Activated naive CD8-positive, alpha-beta T cell treated with anti-CD3 and anti-CD28 coated beads, Interleukin-2, amount 50 U/mL, for 16 hours (primary cell): ENCODE results near the gene ADRM1.

Experiments
- DNase-seq: peaks from one replicate; pipeline ENCODE4 v3.0.0-alpha.2; 2020; ENCODE audit warnings: low read depth, low spot score

The ADRM1 gene

GRCh38 chr20:62297449-62298227, 5.2 kb upstream of the ADRM1 start:
- no peak for DNase-seq

- DNase-seq, result no peak
Observed at GRCh38 chr20:62298577-62299249, 4.1 kb upstream of the ADRM1 start.

- no peak for DNase-seq
Observed at GRCh38 chr20:62299666-62300236, 3.0 kb upstream of the ADRM1 start.

DNA sequence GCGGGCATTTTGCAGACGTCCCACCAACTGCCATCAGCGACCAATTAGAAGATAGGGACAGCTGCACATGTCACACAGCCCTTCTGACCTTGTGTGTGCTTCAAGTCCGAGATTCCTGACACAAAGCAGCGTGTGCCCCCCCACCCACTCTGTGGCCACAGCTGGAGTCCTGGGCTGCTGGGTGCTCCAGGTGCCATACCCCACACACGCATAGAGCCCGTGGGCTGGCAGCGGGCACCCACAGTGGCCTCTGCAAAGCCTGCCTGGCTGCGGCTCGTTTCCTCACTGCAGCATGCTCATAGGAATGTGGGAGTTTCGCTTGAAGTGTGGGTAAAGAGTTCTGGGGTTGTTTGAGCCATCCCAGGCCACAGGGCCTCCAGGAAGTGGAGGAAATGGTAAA, 2.5 kb upstream of the ADRM1 start:
- DNase-seq, result no peak

DNA sequence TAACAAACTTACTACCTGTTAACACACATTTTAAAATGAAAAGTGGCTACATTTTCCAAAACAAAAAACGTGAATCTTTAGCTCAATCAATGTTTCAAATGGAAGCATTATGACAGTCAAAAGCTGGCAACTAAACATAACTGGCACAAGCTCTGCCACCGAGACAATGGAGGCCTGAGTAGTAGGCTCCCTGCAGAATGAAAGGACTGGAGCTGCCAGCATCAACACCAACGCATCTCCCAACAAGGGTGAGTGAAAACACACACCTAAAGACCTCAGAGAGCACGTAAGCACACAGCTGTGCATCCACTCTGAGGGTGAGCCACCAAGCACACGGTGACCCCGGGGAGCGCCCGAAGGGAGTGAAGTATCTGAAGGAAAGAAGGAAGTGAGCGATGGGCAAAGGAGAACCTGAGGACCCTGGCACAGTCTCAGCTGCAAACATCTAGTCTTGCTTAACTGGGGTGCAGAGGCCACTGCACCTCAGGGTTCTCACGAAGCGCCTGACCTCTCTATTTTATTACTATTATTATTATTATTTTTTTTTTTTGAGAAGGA, 1.6 kb upstream of the ADRM1 start:
- DNase-seq, result no peak

DNA sequence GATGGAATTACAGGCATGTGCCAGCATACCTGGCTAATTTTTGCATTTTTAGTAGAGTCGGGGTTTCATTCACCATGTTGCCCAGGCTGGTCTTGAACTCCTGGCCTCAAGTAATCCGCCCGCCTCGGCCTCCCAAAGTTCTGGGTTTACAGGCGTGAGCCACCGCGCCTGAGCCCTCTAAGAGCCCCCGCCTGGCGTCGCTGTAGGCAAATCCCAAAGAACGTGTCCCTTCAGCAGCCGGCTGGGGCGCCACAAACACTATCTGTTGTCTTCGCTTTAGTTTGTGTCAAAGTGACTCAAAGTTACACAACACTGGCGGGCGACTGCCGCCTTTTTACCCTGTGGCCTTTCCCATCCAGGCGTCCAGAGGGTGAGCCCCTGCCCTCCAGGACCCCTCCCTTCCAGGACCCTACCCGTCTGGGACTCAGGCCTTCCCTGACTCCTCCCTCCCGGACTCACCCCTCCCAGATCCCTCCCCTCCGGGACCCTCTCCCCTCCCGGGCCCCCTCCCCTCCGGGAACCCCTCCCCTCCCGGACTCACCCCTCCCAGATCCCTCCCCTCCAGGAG, 940 bp upstream of the ADRM1 start:
- peak; percentile 75 for DNase-seq

GRCh38 chr20:62303062-62303339, 204 bp downstream of the ADRM1 start:
- no peak for DNase-seq

GRCh38 chr20:62303340-62304226, 786 bp downstream of the ADRM1 start:
- DNase-seq, result no peak

GRCh38 chr20:62304331-62305148, 1.7 kb downstream of the ADRM1 start:
- no peak for DNase-seq

- no peak for DNase-seq
Observed at GRCh38 chr20:62305149-62305764, 2.5 kb downstream of the ADRM1 start.

DNA sequence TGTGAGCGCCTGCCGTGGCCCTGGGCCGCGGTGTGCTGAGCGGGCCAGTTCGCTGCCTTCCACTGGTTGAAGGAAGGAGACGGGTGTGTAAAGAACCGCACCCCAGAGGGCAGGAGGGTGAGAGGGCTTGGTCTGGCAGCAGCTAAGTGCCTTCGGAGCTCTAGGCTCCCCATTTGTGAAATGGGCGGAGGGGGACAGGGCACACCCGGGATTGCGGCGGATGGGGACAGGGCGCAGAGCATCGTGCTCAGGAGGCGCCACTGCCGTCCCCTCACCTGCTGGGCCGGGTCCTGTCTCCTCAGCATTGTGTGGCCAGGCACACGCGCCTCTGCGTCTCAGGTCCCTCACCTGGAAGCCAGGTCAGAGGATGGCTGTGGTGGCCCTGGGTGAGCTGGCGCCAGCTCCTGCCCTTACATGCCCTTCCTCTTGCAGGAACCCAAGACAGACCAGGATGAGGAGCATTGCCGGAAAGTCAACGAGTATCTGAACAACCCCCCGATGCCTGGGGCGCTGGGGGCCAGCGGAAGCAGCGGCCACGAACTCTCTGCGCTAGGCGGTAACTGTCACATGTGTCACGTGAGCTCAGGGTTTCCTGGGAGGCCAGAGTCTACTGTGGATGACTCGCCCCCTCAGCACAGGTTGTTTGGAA, 3.1 kb downstream of the ADRM1 start:
- no peak for DNase-seq

DNA sequence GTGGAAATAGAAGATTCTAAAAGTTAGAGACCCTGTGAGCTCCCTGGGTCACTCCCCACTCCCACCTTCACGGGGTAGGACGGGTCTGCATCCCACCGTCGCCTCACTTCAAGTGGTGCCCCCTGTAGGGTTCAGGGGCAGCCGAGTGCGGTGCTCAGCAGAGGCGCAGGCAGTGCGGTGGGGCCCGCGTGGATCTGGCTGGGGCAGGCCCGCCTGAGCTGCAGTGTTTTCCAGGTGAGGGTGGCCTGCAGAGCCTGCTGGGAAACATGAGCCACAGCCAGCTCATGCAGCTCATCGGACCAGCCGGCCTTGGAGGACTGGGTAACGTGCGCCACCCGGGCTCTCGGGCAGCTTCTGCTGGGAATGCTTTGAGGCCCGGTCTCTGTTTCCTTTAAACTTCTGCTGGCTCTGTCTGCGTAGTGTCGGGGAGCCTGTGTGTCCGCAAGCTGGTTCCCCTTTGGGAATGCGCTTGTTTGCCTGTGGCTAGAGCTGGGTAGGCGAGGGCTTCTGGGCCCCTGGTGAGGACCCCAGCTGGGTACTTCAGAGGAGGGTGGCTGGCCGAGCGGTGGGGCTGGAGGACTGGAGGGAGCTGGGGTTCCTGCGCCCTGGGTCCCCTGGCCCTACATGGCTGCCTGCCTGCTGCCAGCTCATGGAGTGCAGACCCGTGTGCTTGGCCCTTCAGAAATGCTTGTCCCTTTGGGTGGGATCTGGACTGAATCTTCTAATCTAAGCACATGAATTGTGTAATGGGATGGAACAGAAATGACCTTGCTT, 3.8 kb downstream of the ADRM1 start:
- DNase-seq, result no peak

- no peak for DNase-seq
Observed at GRCh38 chr20:62307226-62308101, 4.7 kb downstream of the ADRM1 start.

- DNase-seq, result no peak
Observed at GRCh38 chr20:62308102-62308822, 5.5 kb downstream of the ADRM1 start.

DNA sequence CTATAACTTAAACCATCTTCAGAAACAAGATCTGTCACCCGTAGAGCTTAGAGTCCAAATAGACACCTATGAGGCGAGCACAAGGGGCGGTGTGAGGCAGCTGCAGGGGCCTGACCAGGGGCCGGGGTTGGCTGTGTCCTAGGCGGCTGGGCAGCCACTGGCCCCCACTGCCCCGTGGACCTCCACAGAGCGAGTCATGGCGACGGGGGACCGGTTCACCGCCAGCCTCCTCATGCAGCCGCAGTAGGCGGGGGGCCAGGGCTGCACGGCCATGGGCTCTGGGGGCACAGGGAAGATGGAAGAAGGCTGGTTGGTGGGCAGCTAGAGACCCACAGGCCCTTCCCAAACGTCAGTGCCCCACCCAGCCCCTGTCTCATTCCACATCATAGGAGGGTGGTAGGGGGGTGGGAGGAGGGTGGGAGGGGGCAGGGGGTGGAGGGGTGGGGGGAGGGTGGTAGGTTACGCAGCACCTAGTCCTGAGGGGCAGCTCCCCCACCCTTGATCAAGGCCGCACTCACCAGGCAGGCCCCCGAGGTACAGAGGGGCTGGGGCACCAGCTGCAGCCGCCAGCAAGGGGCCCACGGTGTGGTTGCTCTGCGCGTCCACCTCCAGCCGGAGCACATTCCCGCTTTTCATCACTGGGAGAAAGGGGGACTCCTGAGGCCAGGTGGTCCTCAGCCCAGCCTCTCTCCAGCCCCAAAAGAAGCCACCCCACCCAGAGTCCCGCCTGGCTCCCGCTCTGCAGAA, 6.6 kb downstream of the ADRM1 start:
- no peak for DNase-seq

- no peak for DNase-seq
Observed at GRCh38 chr20:62309947-62310756, 7.4 kb downstream of the ADRM1 start.
